Anterior cingulate cortex (tissue), 58 donors: Measurements from ENCODE around the gene BUD23.
"Not testable (repeated sequence)": the region's sequence is repeated elsewhere in the genome, so short reads cannot be mapped to it uniquely, and the experiment has no call there.

Source experiments
- DNase-seq, 58 donors: peaks; one replicate each; lab custom pipeline; 2025; lab: John Stamatoyannopoulos, UW

BUD23 gene

DNA sequence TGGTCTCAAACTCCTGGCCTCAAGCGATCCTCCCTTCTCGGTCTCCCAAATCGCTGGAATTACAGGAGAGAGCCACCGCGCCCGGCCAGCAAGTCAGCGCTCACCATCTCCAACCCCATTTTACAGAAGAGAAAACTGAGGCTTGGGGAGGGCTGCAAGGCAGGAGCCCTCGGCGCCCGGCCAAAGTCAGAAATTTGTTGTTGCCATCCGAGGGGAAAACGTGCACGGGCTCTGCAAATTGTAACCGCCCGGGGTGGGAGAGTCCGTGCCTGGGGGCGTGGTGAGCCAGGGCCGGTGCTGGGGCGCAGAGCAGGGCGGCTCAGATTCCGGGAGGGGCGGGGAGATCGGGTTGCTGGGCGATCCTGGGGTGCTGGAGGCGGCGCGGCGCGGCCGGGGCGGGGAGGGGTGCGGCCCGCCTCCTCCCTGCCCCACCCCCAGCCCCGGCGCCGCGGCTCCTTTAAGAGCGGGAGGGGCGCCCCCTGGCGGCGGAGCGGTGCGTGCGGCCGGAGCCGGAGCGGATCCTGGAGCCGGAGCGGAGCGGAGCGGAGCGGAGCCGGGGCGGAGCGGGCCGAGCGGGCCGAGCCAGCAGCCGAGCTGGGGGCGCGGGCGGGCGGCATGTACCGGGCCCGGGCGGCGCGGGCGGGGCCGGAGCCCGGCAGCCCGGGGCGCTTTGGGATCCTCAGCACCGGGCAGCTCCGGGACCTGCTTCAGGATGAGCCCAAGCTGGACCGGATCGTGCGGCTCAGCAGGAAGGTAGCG is 15.9 kb upstream of the BUD23 start, which contains the start of gene VPS37D:
Gene VPS37D, plus strand, starts transcription at position 488 of the 759 bp plus-strand sequence. Its CDS starts 128 bp downstream, at position 616.
- DNase-seq, result peak in 57 of 58 donors; percentile 12 to 90 (median 73)

- peak in 4 of 58 donors; percentile 9 to 35 (median 23) for DNase-seq
Observed at GRCh38 chr7:73668103-73668885, 15.1 kb upstream of the BUD23 start.

- DNase-seq, result no peak
Observed at GRCh38 chr7:73668886-73669230, 14.5 kb upstream of the BUD23 start.

- DNase-seq, result no peak
Observed at GRCh38 chr7:73669288-73669701, 14.1 kb upstream of the BUD23 start.

- DNase-seq, result no peak
Observed at GRCh38 chr7:73669858-73670385, 13.5 kb upstream of the BUD23 start.

DNA sequence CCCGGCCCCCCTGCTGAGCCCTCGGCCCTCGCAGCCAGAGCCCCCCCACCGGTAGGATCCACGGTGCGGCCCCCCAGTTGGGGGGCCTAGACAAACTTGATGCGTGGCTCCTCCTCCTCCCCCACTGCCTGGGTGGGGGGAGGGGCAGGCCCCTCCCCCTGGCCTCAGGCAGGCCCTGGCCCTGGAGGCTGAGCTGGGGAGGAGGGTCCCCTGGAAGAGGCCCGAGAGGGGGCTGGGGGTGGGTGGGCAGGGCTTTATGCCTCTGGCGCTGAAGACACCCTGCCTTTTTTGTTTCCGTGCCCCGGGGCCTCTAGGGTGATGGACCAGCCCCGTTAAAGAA is 12.1 kb upstream of the BUD23 start:
- no peak for DNase-seq

DNA sequence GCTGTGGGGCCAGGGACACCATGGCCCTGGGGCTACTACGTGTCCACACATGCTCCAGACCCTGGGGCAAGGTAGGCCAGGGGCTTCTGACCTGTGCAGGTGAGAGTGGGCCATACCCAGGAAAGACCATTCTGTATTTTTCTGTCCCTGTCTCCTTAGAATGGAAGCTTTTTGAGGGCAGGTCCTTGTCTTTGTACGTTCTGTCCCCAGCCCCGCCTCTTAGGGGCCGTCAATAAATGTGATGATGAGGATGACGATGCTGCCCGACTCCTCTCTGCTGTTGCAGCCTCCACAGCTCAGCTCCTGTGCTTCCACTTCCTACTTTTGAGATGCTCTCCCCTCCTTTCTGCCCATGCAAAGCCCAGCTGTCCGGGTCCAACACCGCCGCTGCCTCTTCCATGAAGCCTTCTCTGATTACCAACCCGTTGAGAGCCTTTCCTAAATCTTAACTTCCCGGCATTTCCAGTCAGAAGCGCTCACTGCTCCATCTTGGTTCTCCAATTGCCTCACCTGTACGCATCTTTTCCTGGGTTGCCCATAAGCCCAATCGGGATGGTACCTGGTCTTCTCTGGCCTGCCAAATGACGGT is 11.4 kb upstream of the BUD23 start:
- no peak for DNase-seq

- no peak for DNase-seq
Observed at GRCh38 chr7:73674468-73675124, 8.8 kb upstream of the BUD23 start.

DNA sequence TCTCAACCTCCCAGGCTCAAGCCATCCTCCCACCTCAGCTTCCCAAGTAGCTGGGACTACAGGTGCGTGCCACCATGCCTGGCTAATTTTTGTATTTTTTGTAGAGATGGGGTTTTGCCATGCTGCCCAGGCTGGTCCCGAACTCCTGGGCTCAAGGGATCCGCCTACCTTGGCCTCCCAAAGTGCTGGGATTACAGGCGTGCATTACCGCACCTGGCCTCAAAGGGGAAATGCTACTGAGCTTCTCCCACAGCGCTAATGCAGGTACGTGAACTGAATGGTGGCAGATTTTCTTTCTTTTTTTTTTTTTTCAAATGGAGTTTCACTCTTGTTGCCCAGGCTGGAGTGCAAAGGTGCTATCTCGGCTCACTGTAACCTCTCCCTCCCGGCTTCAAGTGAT is 7.3 kb upstream of the BUD23 start:
- DNase-seq, result not testable (repeated sequence)

GRCh38 chr7:73678862-73679261 is 4.5 kb upstream of the BUD23 start:
- DNase-seq, result no peak

GRCh38 chr7:73679709-73680108 is 3.7 kb upstream of the BUD23 start:
- no peak for DNase-seq

DNA sequence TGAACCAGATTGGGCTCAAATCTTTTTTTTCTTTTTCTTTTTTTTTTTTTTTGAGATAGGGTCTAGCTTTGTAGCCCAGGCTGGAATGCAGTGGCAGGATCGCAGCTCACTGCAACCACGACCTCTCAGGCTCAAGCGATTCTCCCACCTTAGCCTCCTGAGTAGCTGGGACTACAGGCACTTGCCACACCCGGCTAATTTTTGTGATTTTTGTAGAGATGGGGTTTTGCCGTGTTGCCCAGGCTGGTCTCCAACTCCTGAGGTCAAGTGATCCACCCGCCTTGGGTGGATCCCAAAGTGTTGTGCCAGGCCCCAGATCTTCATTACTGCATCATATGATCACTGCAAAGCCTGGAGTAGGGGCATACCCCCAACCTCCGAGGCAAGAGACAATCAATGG is 2.9 kb upstream of the BUD23 start:
- DNase-seq, result no peak

GRCh38 chr7:73681031-73681430 is 2.4 kb upstream of the BUD23 start:
- no peak for DNase-seq

DNA sequence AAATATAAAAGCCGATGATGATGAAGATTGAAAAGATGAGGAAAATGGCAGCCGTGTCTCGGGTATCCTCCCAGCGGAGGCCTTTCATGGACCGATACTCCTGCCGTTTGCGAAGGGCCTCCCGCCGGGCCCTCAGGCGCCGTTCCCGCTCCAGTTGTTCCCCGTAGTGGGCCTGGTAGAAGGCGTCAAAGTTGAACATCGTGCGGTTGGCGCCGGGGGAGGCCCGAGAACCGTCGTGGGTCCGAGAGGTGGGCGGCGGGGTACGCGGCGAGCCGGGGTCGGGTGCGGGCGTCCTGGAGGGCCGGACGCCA is 697 bp upstream of the BUD23 start:
- DNase-seq, result peak in 1 of 58 donors; percentile 56

DNA sequence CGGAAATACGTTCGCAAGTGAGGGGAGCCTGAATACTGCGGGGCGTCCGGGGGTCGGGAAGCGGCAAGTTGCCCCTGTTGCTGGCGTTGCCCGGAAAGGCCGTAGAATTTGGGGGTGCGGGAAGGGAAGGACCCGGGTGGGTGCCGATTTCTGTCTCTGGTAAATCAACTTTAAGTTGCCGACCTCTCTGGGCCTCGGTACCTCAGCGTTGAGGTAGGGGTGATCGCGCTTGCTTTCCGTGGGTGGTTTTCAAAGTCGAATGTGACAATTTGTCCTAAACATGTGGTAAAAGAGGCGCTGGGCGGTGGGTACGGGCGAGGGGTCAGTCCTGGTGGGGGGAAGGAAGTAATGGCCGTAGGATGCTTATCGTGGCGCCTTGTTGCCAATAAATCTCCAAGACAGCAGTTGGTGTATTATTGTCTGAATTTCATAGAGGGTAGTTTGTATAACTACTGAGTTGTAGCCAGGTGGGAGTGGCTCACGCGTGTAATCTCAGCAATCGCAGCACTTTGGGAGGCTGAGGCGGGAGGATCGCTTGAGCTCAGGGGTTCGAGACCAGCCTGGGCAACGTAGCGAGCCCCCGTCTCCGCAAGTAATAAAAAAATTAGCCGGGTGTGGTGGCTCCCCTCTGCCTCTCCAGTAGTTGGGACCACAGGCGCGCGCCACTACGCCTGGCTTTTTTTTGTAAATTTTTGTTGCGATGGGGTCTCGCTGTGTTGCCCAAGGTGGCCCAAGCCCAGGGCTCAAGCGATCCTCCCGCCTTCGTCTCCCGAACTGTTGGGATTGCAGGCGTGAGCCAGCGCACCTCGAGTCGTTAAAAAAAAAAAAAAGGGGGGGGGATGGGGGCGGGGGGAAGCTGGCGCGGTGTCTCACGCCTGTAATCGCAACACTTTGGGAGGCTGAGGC is 644 bp downstream of the BUD23 start:
- DNase-seq, result no peak

- no peak for DNase-seq
Observed at GRCh38 chr7:73685311-73685710, 1.9 kb downstream of the BUD23 start.

- no peak for DNase-seq
Observed at GRCh38 chr7:73688288-73688687, 4.9 kb downstream of the BUD23 start.

DNA sequence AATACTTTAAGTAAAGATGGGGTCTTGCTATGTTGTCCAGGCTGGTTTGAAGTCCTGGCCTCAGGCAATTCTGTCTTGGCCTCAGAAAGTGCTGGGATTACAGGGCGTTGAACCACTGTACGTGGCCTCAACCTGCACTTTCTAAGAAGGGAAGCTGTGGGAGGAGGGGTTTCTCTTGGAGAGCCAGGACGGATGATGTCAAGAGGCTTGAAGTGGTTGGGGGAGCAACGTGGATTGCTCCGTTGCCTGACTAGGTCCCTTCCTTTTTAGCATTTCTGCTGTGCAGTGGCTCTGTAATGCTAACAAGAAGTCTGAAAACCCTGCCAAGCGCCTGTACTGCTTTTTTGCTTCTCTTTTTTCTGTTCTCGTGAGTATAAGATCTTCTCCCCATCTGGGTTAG is 7.2 kb downstream of the BUD23 start:
- DNase-seq, result no peak

- no peak for DNase-seq
Observed at GRCh38 chr7:73696372-73696771, 13.0 kb downstream of the BUD23 start.

DNA sequence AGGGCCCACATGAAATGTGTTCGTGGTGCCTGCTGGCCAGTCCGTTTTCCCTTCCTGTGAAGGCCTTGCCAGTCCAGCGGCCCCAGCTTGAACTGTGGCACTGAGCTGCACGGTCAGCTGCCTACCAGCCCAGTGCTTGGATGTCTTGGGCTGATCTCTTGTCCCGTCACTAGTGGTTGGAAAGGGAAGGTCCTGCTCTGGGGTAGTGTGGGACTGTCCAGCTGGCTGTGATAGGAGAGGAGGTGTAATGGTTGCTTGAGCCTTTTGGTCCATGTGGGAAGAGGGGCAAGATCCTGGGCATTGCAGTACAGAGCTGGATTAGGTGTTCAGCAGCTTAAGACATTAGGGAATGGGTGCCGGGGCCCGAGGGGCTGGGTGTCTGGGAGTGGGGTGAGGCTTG is 15.0 kb downstream of the BUD23 start:
- DNase-seq, result no peak
